Measurements from ENCODE around the gene GTSE1. TPM values are rescaled to one million over a fixed set of nuclear protein-coding genes. Genes with fewer than 3 reads are reported as not detected.
A peak's percentile ranks its signal among the peaks of the same experiment; 100 is the strongest.

GTSE1 gene
- total RNA-seq, 4 donors from 2014 or later: 1.00 to 3.0 (median 1.2) TPM; not detected in 1

GRCh38 chr22:46354176-46354992 is 57.7 kb downstream of the GTSE1 start:
- intact Hi-C loops (cut with DNase I; ENCODE audit: low total_unique reads): no loop called here
- H3K36me3 ChIP-seq: peaks cover 0 to 40% (median 19%) of the 10 kb centered on the region in 4 donors

GRCh38 chr22:46354993-46355305 is 58.3 kb downstream of the GTSE1 start:
- H3K4me3 ChIP-seq: no peak overlapping the region
- no peaks in the 10 kb centered on the region for H3K27me3 ChIP-seq
- TF ChIP-seq EP300 (IDR thresholded peaks at IDR 0.05; ENCODE audit: low read depth) (no peak), POLR2A (IDR thresholded peaks at IDR 0.05) (no peak), POLR2AphosphoS5 (IDR thresholded peaks at IDR 0.05) (no peak)
- TF ChIP-seq, protein P1, sequence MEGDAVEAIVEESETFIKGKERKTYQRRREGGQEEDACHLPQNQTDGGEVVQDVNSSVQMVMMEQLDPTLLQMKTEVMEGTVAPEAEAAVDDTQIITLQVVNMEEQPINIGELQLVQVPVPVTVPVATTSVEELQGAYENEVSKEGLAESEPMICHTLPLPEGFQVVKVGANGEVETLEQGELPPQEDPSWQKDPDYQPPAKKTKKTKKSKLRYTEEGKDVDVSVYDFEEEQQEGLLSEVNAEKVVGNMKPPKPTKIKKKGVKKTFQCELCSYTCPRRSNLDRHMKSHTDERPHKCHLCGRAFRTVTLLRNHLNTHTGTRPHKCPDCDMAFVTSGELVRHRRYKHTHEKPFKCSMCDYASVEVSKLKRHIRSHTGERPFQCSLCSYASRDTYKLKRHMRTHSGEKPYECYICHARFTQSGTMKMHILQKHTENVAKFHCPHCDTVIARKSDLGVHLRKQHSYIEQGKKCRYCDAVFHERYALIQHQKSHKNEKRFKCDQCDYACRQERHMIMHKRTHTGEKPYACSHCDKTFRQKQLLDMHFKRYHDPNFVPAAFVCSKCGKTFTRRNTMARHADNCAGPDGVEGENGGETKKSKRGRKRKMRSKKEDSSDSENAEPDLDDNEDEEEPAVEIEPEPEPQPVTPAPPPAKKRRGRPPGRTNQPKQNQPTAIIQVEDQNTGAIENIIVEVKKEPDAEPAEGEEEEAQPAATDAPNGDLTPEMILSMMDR (IDR thresholded peaks at IDR 0.05): no peak
- peaks cover 0 to 35% (median 16%) of the 10 kb centered on the region in 4 donors for H3K36me3 ChIP-seq
- no peaks in the 10 kb centered on the region for H3K4me1 ChIP-seq
- intact Hi-C loops (cut with DNase I; ENCODE audit: low total_unique reads): no loop called here
- no peaks in the 10 kb centered on the region for H3K9me3 ChIP-seq
- H3K27ac ChIP-seq: no peak overlapping the region
- peak; percentile 6 for DNase-seq
- in situ Hi-C loops (cut with MboI; ENCODE audit: low pct_ligation_motif_present in 1 of 4, low pct_unique_long_range_greater_than_20kb in 1 of 4, low sequenced_read_pairs in 3 of 4): loop anchor here in 1 of 4 donors (10.0 kb wide), 1 partner anchor 190 kb away; no protein-coding TSS in a partner anchor
- 93 to 100% methylated on average over 1 to 7 of the region's 7 CpGs for WGBS, 2 donors (ENCODE audit: low coverage in 1 of 2)

More at GRCh38 chr22:46354176-46354992, 57.7 kb downstream of the GTSE1 start:
- in situ Hi-C loops (cut with MboI; ENCODE audit: low pct_ligation_motif_present in 1 of 4, low pct_unique_long_range_greater_than_20kb in 1 of 4, low sequenced_read_pairs in 3 of 4): loop anchor here in 1 of 4 donors (10.0 kb wide), 1 partner anchor 190 kb away; no protein-coding TSS in a partner anchor
- TF ChIP-seq, protein P1 (IDR thresholded peaks at IDR 0.05): no peak
- TF ChIP-seq POLR2A (IDR thresholded peaks at IDR 0.05) (no peak), POLR2AphosphoS5 (IDR thresholded peaks at IDR 0.05) (no peak), EP300 (IDR thresholded peaks at IDR 0.05; ENCODE audit: low read depth) (no peak)
- 83% methylated on average over 21 of the region's 21 CpGs; no CpG with 5 or more reads in 1 of the 2 donors for WGBS, 2 donors (ENCODE audit: low coverage in 1 of 2)
- Histone ChIP-seq H3K9me3 (no peaks in the 10 kb centered on the region), H3K4me1 (no peaks in the 10 kb centered on the region), H3K27me3 (no peaks in the 10 kb centered on the region), H3K27ac (no peak overlapping the region), H3K4me3 (no peak overlapping the region)
- DNase-seq: peak; percentile 6

- in situ Hi-C loops (cut with MboI; ENCODE audit: low pct_ligation_motif_present in 1 of 4, low pct_unique_long_range_greater_than_20kb in 1 of 4, low sequenced_read_pairs in 3 of 4): loop anchor here in 1 of 4 donors (10.0 kb wide), 1 partner anchor 189 kb away; no protein-coding TSS in a partner anchor
- no peak overlapping the region for H3K27ac ChIP-seq
- H3K4me3 ChIP-seq: no peak overlapping the region
- H3K36me3 ChIP-seq: peaks cover 0 to 29% (median 14%) of the 10 kb centered on the region in 4 donors
- H3K9me3 ChIP-seq: no peaks in the 10 kb centered on the region
- H3K4me1 ChIP-seq: no peaks in the 10 kb centered on the region
- WGBS, 2 donors (ENCODE audit: low coverage in 1 of 2): 55% methylated on average over 22 of the region's 22 CpGs; no CpG with 5 or more reads in 1 of the 2 donors
- TF ChIP-seq POLR2A (IDR thresholded peaks at IDR 0.05): no peak
- TF ChIP-seq, protein P1 (IDR thresholded peaks at IDR 0.05): peak; percentile 62 to 78 (median 73)
- intact Hi-C loops (cut with DNase I; ENCODE audit: low total_unique reads): no loop called here
- peak; percentile 67 for DNase-seq
- no peaks in the 10 kb centered on the region for H3K27me3 ChIP-seq
Measured at GRCh38 chr22:46355369-46355995, 58.8 kb downstream of the GTSE1 start.

GRCh38 chr22:46355996-46356471 is 59.4 kb downstream of the GTSE1 start:
- peak; percentile 4 for DNase-seq
- peaks cover 0 to 24% (median 11%) of the 10 kb centered on the region in 4 donors for H3K36me3 ChIP-seq
- in situ Hi-C loops (cut with MboI; ENCODE audit: low pct_ligation_motif_present in 1 of 4, low pct_unique_long_range_greater_than_20kb in 1 of 4, low sequenced_read_pairs in 3 of 4) (loop anchor here in 1 of 4 donors (10.0 kb wide), 1 partner anchor 189 kb away; no protein-coding TSS in a partner anchor), intact Hi-C loops (cut with DNase I; ENCODE audit: low total_unique reads) (no loop called here)
- H3K27ac ChIP-seq: no peak overlapping the region
- no peaks in the 10 kb centered on the region for H3K27me3 ChIP-seq
- H3K4me3 ChIP-seq: no peak overlapping the region
- WGBS, 2 donors (ENCODE audit: low coverage in 1 of 2): 82% methylated on average over 9 of the region's 12 CpGs; no CpG with 5 or more reads in 1 of the 2 donors
- H3K9me3 ChIP-seq: no peaks in the 10 kb centered on the region
- H3K4me1 ChIP-seq: no peaks in the 10 kb centered on the region
- no peak for TF ChIP-seq POLR2A (IDR thresholded peaks at IDR 0.05)
- TF ChIP-seq POLR2AphosphoS5 (IDR thresholded peaks at IDR 0.05): no peak
- TF ChIP-seq, protein P1 (IDR thresholded peaks at IDR 0.05): no peak
- no peak for TF ChIP-seq EP300 (IDR thresholded peaks at IDR 0.05; ENCODE audit: low read depth)
